Endodermal cell (in vitro differentiated cells): ENCODE measurements around the gene RAPSN. TPM values are rescaled to one million over a fixed set of nuclear protein-coding genes. Genes with fewer than 3 reads are reported as not detected.
A peak's percentile ranks its signal among the peaks of the same experiment; 100 is the strongest.

Source experiments
- DNase-seq: peaks from one replicate; pipeline ENCODE4 v3.0.0-alpha.2; 2017
- H3K27ac ChIP-seq: 2 replicates; pipeline ENCODE4 v1.5.1; 2013; ENCODE audit warnings: mild to moderate bottlenecking, low read depth, low read length, moderate library complexity
- H3K27me3 ChIP-seq: 2 replicates; pipeline ENCODE4 v1.6.1; 2013; ENCODE audit warnings: mild to moderate bottlenecking, low read length, moderate library complexity; ENCODE audit not compliant: insufficient read depth, control insufficient read depth, poor library complexity, severe bottlenecking
- H3K36me3 ChIP-seq: 2 replicates; pipeline ENCODE4 v1.7.0; 2013; ENCODE audit warnings: mild to moderate bottlenecking, low read length, moderate library complexity; ENCODE audit not compliant: control insufficient read depth, insufficient read depth
- H3K4me1 ChIP-seq: one replicate; pipeline ENCODE4 v1.7.0; 2013; ENCODE audit warnings: low read length; ENCODE audit not compliant: control insufficient read depth, insufficient read depth
- H3K4me3 ChIP-seq: 2 replicates; pipeline ENCODE4 v1.5.1; 2013; ENCODE audit warnings: mild to moderate bottlenecking, low read length, moderate library complexity
- H3K9ac ChIP-seq: 2 replicates; pipeline ENCODE4 v1.6.1; 2013; ENCODE audit warnings: mild to moderate bottlenecking, low read length, moderate library complexity; ENCODE audit not compliant: poor library complexity, severe bottlenecking; ENCODE audit errors: extremely low read depth
- H3K9me3 ChIP-seq: 2 replicates; pipeline ENCODE4 v1.6.1; 2013; ENCODE audit warnings: mild to moderate bottlenecking, low read length, moderate library complexity; ENCODE audit not compliant: control insufficient read depth
- H3K27ac Mint-ChIP-seq: 2 replicates; pipeline ENCODE4 v1.8.0; 2020; ENCODE audit warnings: mixed read lengths
- H3K27me3 Mint-ChIP-seq: 2 replicates; pipeline ENCODE4 v1.8.0; 2021; ENCODE audit warnings: mild to moderate bottlenecking, mixed read lengths; ENCODE audit not compliant: insufficient read depth
- H3K36me3 Mint-ChIP-seq: 2 replicates; pipeline ENCODE4 v1.8.0; 2020; ENCODE audit warnings: low read depth, mixed read lengths
- H3K4me1 Mint-ChIP-seq: 2 replicates; pipeline ENCODE4 v1.8.0; 2020; ENCODE audit warnings: mixed read lengths
- H3K4me3 Mint-ChIP-seq: 2 replicates; pipeline ENCODE4 v1.8.0; 2020; ENCODE audit warnings: mild to moderate bottlenecking, moderate library complexity, mixed read lengths
- H3K9me3 Mint-ChIP-seq: 2 replicates; pipeline ENCODE4 v1.8.0; 2020; ENCODE audit warnings: mild to moderate bottlenecking, mixed read lengths
- CTCF ChIP-seq: fragments of 200-600 bp; sonication (generic); conservative IDR thresholded peaks from 2 replicates; pipeline ENCODE4 v1.5.0; 2021; ENCODE audit warnings: antibody characterized with exemption, mild to moderate bottlenecking
- WGBS, 2 experiments: methylation state at CpG; one replicate each; pipeline versions ENCODE4 v1.1.5 to v1.1.7; 2013; ENCODE audit warnings: missing lambda C conversion rate in 2 of 2, mixed read lengths in 1 of 2; ENCODE audit not compliant: insufficient coverage in 1 of 2, insufficient read length in 1 of 2; 5-methylcytosine and 5-hydroxymethylcytosine counted together
- total RNA-seq, 2 donors: library from RNA; stranded (reverse); fragmentation: NEBNext Ultra II Directional in 1 of 2; extraction: Animal tissue kit (Norgen Biotek cat#: 25700) in 1 of 2; gene quantifications; 2 replicates in 1 of 2; 3 replicates in 1 of 2; pipeline ENCODE4 v1.2.1, GENCODE V29; 2021

RAPSN gene
- total RNA-seq, 2 donors from 2014 or later = 0.40 to 0.64 TPM

GRCh38 chr11:47400768-47401279 lies 48.1 kb downstream of the RAPSN start:
- Histone ChIP-seq H3K36me3 (no peaks in the 10 kb centered on the region), H3K9me3 (no peaks in the 10 kb centered on the region), H3K4me1 (no peaks in the 10 kb centered on the region), H3K27me3 (no peaks in the 10 kb centered on the region), H3K27ac (no peak overlapping the region), H3K4me3 (peak overlapping the region; percentile 63), H3K9ac (no peak overlapping the region)
- H3K4me1 Mint-ChIP-seq = peaks cover 32% of the 10 kb centered on the region
- peak; percentile 67 for DNase-seq
- H3K36me3 Mint-ChIP-seq = no peaks in the 10 kb centered on the region
- no peaks in the 10 kb centered on the region for H3K9me3 Mint-ChIP-seq
- no peaks in the 10 kb centered on the region for H3K27me3 Mint-ChIP-seq
- H3K27ac Mint-ChIP-seq = peak overlapping the region; percentile 71
- peak overlapping the region; percentile 50 for H3K4me3 Mint-ChIP-seq
- no peak for TF ChIP-seq CTCF
- WGBS, 2 experiments = 8 to 20% methylated on average over 5 to 7 of the region's 8 CpGs

GRCh38 chr11:47399860-47400767 lies 48.8 kb downstream of the RAPSN start:
- H3K27me3 ChIP-seq = no peaks in the 10 kb centered on the region
- H3K9ac ChIP-seq = no peak overlapping the region
- WGBS, 2 experiments = 11 to 44% methylated on average over 6 to 42 of the region's 47 CpGs
- H3K9me3 ChIP-seq = no peaks in the 10 kb centered on the region
- H3K27ac ChIP-seq = no peak overlapping the region
- Mint-ChIP-seq H3K9me3 (no peaks in the 10 kb centered on the region), H3K4me1 (peaks cover 30% of the 10 kb centered on the region), H3K4me3 (peak overlapping the region; percentile 50), H3K27ac (peak overlapping the region; percentile 71), H3K36me3 (no peaks in the 10 kb centered on the region), H3K27me3 (no peaks in the 10 kb centered on the region)
- no peaks in the 10 kb centered on the region for H3K4me1 ChIP-seq
- DNase-seq = peak; percentile 78
- no peak for TF ChIP-seq CTCF
- H3K36me3 ChIP-seq = no peaks in the 10 kb centered on the region
- peak overlapping the region; percentile 75 for H3K4me3 ChIP-seq

GRCh38 chr11:47398551-47398950 lies 50.4 kb downstream of the RAPSN start:
- no peak overlapping the region for H3K4me3 Mint-ChIP-seq
- H3K27me3 Mint-ChIP-seq = no peaks in the 10 kb centered on the region
- peak; percentile 65 for DNase-seq
- H3K36me3 Mint-ChIP-seq = no peaks in the 10 kb centered on the region
- H3K27ac Mint-ChIP-seq = no peak overlapping the region
- Histone ChIP-seq H3K27ac (no peak overlapping the region), H3K4me1 (no peaks in the 10 kb centered on the region), H3K9ac (no peak overlapping the region), H3K4me3 (no peak overlapping the region), H3K9me3 (no peaks in the 10 kb centered on the region), H3K36me3 (no peaks in the 10 kb centered on the region), H3K27me3 (no peaks in the 10 kb centered on the region)
- TF ChIP-seq CTCF = no peak
- 80 to 93% methylated on average over 1 of the region's 1 CpG for WGBS, 2 experiments
- H3K4me1 Mint-ChIP-seq = peaks cover 29% of the 10 kb centered on the region
- no peaks in the 10 kb centered on the region for H3K9me3 Mint-ChIP-seq
